Stimulated activated naive B cell treated with anti-CD40 and anti-IgM and Interleukin-4, amounts not matched to agents 10 μg/mL and 1 μg/mL and 100 μg/mL, for 72 hours (primary cell): ENCODE measurements around the gene MAP3K1.
"Not testable (repeated sequence)": the region's sequence is repeated elsewhere in the genome, so short reads cannot be mapped to it uniquely, and the experiment has no call there.

Experiments
- ATAC-seq, 2 donors: fragments of 150-1000 bp; cut with Tn5 transposase; replicated peaks; 2 replicates each; pipeline ENCODE4 v1.10.0; 2021; ENCODE audit warnings: moderate library complexity in 1 of 2
- DNase-seq: peaks from one replicate; pipeline ENCODE4 v3.0.0; 2021
- H3K27ac Mint-ChIP-seq: one replicate; pipeline ENCODE4 v1.8.0; 2022; ENCODE audit warnings: mild to moderate bottlenecking, mixed read lengths
- H3K27me3 Mint-ChIP-seq, 2 donors: one replicate each; pipeline ENCODE4 v1.8.0; 2022; ENCODE audit warnings: mixed read lengths in 2 of 2
- H3K36me3 Mint-ChIP-seq, 2 donors: one replicate each; pipeline ENCODE4 v1.8.0; 2022; ENCODE audit warnings: mixed read lengths in 2 of 2, mild to moderate bottlenecking in 1 of 2
- H3K4me1 Mint-ChIP-seq, 2 donors: one replicate each; pipeline ENCODE4 v1.8.0; 2022; ENCODE audit warnings: mixed read lengths in 2 of 2, mild to moderate bottlenecking in 1 of 2
- H3K4me3 Mint-ChIP-seq, 2 donors: one replicate each; pipeline ENCODE4 v1.8.0; 2022; ENCODE audit warnings: mild to moderate bottlenecking in 2 of 2, mixed read lengths in 2 of 2, moderate library complexity in 1 of 2
- H3K9me3 Mint-ChIP-seq, 2 donors: one replicate each; pipeline ENCODE4 v1.8.0; 2022; ENCODE audit warnings: mixed read lengths in 2 of 2, mild to moderate bottlenecking in 1 of 2

Gene MAP3K1

GRCh38 chr5:56814963-56815657 is at the start of gene MAP3K1:
MAP3K1 (plus strand) TSS chr5:56815549; CDS start chr5:56815574, 25 bp downstream.
- peaks cover 0 to 4% of the 10 kb centered on the region in 2 donors for H3K36me3 Mint-ChIP-seq
- peaks cover 26 to 51% of the 10 kb centered on the region in 2 donors for H3K4me1 Mint-ChIP-seq
- peak within 1 kb of the TSS; percentile 88 to 96 for H3K4me3 Mint-ChIP-seq
- ATAC-seq (peak; percentile 52 to 62), DNase-seq (peak; percentile 75)
- no peaks in the 10 kb centered on the region for H3K9me3 Mint-ChIP-seq
- H3K27me3 Mint-ChIP-seq = no peaks in the 10 kb centered on the region
- H3K27ac Mint-ChIP-seq = peak within 1 kb of the TSS; percentile 96

DNA sequence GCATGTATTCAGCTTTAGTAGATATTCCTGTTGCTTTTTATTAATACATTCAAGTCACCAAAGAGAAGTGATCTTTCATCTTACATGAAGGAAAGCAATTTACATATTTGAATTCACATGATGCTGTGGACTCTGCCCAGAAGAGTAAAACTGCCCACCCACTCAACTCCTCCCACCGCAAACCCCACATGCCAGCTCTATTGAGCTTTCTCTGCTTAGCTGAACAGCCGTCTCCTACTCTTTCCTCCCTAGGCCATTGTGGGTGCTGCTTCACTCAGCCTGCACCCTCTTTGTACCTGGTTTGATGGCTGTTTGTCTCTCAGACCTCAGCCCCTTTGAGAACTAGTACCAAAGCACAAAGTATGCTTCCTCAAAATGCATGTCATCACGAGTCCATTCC is 48.4 kb upstream of the MAP3K1 start:
- Mint-ChIP-seq H3K36me3 (no peaks in the 10 kb centered on the region), H3K4me1 (peaks cover 38 to 66% of the 10 kb centered on the region in 2 donors), H3K4me3 (no peak overlapping the region), H3K27ac (no peak overlapping the region), H3K27me3 (no peaks in the 10 kb centered on the region), H3K9me3 (no peaks in the 10 kb centered on the region)
- DNase-seq (peak; percentile 27), ATAC-seq (peak; percentile 30 to 58)

DNA sequence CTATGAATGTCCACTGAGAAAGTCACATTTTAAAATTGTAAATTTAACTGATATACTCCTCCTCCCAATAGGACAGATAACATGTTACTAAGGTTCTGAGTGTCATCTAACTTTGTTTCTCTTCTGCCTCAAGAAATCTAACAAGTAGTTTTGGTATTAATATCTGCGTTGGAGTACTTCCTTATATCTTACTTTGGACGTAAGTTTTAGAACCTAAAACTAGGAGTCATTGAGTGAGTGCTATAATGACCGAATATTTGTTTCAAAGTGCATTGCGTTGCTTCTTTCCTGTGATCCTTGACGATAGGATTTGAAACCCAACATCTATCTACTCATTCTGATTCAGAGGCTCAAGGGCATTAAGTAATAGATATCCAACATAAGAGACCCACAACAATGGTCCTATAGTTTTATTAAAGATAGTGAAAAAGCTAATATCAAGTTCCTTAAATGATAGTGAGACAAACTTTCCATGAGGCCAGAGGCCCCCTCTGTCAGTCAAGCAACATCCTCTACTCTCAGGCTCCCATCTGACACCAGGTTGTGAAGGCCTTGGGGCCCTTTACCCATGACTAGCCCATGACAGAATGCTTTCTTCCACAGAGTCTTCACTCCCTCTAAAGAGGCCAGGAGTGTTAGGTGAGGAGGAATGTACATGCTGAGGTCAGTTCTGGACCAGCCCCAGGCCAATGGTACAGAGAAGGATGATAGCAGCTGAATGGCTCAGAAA is 45.3 kb upstream of the MAP3K1 start:
- DNase-seq = no peak
- peak; percentile 71 to 74 for ATAC-seq
- peaks cover 37 to 55% of the 10 kb centered on the region in 2 donors for H3K4me1 Mint-ChIP-seq
- no peaks in the 10 kb centered on the region for H3K9me3 Mint-ChIP-seq
- no peak overlapping the region for H3K4me3 Mint-ChIP-seq
- peak overlapping the region; percentile 81 for H3K27ac Mint-ChIP-seq
- H3K27me3 Mint-ChIP-seq = no peaks in the 10 kb centered on the region
- no peaks in the 10 kb centered on the region for H3K36me3 Mint-ChIP-seq

DNA sequence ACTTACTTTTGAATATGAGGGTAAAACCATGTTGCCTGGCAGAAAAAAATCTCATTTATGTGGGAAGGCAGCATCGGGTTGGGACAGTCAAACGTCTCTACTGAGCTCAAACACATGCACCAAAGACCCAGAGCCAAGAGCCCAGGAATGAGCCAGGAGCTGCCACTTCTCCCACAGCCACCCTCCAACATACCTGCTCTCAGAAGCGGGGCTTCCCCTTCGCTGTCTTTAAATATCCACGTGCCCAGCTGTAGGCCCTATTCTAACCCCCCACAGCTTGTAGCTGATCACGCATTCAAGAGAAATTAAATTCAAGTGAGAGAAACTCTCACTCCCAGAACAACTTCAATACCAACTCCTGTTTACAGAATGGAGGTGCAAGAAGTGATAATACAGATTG is 42.6 kb upstream of the MAP3K1 start:
- Mint-ChIP-seq H3K27me3 (no peaks in the 10 kb centered on the region), H3K9me3 (peaks cover 0 to 3% of the 10 kb centered on the region in 2 donors), H3K27ac (no peak overlapping the region), H3K4me1 (peaks cover 24 to 38% of the 10 kb centered on the region in 2 donors), H3K36me3 (no peaks in the 10 kb centered on the region), H3K4me3 (no peak overlapping the region)
- no peak for DNase-seq
- ATAC-seq = peak in 1 of 2 donors; percentile 41

DNA sequence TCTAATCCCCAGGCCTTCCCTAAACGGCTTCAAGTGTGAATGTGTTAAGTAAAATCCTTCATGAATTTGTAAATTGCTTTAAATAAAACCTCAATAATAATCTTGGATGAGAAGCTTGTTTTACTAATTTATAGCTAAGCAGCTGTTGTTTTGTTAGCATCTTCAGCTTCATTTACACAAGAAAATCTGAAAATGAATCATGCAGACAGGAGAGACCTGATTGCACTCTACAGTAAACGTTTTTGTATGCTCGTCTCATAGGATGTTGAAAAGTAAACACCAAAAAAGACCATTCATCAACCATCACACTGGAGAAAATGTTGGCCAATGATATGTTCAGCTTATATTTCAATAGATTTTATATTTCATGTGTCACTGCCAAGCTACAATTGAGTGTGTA is 40.4 kb upstream of the MAP3K1 start:
- ATAC-seq = no peak
- Mint-ChIP-seq H3K27me3 (no peaks in the 10 kb centered on the region), H3K9me3 (peaks cover 4 to 9% of the 10 kb centered on the region in 2 donors), H3K4me3 (no peak overlapping the region), H3K27ac (no peak overlapping the region), H3K4me1 (peaks cover 22 to 32% of the 10 kb centered on the region in 2 donors), H3K36me3 (peaks cover 0 to 6% of the 10 kb centered on the region in 2 donors)
- DNase-seq = no peak

DNA sequence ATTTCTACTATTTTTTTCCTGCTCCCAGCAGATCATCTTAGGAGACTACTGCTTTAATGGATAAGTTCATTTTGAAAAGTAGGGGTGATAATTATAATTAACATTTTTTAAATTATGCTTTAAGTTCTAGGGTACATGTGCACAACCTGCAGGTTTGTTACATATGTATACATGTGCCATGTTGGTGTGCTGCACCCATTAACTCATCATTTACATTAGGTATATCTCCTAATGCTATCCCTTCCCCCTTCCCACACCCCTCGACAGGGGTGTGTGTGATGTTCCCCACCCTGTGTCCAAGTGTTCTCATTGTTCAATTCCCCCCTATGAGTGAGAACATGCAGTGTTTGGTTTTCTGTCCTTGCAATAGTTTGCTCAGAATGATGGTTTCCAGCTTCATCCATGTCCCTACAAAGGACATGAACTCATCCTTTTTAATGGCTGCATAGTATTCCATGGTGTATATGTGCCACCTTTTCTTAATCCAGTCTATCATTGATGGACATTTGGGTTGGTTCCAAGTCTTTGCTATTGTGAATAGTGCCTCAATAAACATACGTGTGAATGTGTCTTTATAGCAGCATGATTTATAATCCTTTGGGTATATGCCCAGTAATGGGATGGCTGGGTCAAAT is 39.0 kb upstream of the MAP3K1 start:
- not testable (repeated sequence) for H3K27ac Mint-ChIP-seq, H3K9me3 Mint-ChIP-seq, ATAC-seq, H3K27me3 Mint-ChIP-seq, DNase-seq, H3K4me3 Mint-ChIP-seq
- peaks cover 0 to 11% of the 10 kb centered on the region in 2 donors for H3K36me3 Mint-ChIP-seq
- H3K4me1 Mint-ChIP-seq = peaks cover 10 to 19% of the 10 kb centered on the region in 2 donors

GRCh38 chr5:56783261-56783660 is 32.1 kb upstream of the MAP3K1 start:
- H3K4me3 Mint-ChIP-seq = no peak overlapping the region
- no peak for DNase-seq
- no peak for ATAC-seq
- peaks cover 3 to 9% of the 10 kb centered on the region in 2 donors for H3K9me3 Mint-ChIP-seq
- H3K27me3 Mint-ChIP-seq = no peaks in the 10 kb centered on the region
- no peak overlapping the region for H3K27ac Mint-ChIP-seq
- peaks cover 0 to 2% of the 10 kb centered on the region in 2 donors for H3K4me1 Mint-ChIP-seq
- peaks cover 0 to 11% of the 10 kb centered on the region in 2 donors for H3K36me3 Mint-ChIP-seq

DNA sequence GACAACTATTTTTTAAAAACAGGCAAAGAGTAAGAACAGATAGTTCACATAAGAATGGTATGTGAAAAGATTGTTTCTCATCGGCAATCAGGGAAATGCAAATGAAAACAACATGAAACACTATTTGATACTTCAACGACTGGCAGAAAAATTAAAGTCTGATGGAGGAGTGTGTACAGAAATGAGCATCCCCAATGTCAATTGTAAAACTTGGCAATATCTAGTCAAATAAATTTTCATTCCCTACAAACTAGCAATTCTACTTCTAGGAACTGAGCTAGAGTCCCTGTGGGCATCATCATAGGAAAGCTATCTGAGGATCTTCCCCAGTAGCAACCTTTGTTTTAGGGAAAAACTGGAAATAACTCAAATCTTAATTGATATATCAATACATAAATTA is 29.0 kb upstream of the MAP3K1 start:
- no peaks in the 10 kb centered on the region for H3K36me3 Mint-ChIP-seq
- no peaks in the 10 kb centered on the region for H3K9me3 Mint-ChIP-seq
- H3K4me3 Mint-ChIP-seq = no peak overlapping the region
- no peak overlapping the region for H3K27ac Mint-ChIP-seq
- no peaks in the 10 kb centered on the region for H3K27me3 Mint-ChIP-seq
- ATAC-seq (no peak), DNase-seq (no peak)
- H3K4me1 Mint-ChIP-seq = peaks cover 0 to 2% of the 10 kb centered on the region in 2 donors

DNA sequence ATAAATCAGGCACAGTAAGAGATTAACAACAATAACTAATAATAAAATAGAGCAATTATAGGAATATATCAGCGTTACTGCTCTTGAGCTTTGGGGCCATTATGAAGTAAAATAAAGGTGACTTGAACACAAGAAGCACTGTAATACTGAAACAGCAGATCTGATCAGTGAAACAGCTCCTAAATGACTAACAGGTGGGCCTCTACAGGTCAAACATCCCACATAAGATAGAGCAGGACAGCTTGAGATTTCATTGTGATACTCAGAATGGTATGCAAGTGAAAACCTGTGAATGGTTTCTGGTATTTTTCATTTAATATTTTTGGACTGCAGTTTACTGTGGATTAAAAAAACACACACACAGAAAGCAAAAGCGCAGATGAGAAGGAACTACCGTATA is 24.0 kb upstream of the MAP3K1 start:
- DNase-seq (no peak), ATAC-seq (peak; percentile 58 to 82)
- no peak overlapping the region for H3K4me3 Mint-ChIP-seq
- H3K27ac Mint-ChIP-seq = no peak overlapping the region
- H3K4me1 Mint-ChIP-seq = peaks cover 0 to 3% of the 10 kb centered on the region in 2 donors
- H3K9me3 Mint-ChIP-seq = peaks cover 1 to 3% of the 10 kb centered on the region in 2 donors
- no peaks in the 10 kb centered on the region for H3K36me3 Mint-ChIP-seq
- H3K27me3 Mint-ChIP-seq = no peaks in the 10 kb centered on the region

GRCh38 chr5:56798521-56798920 is 16.8 kb upstream of the MAP3K1 start:
- DNase-seq (no peak), ATAC-seq (no peak)
- H3K36me3 Mint-ChIP-seq = no peaks in the 10 kb centered on the region
- H3K27me3 Mint-ChIP-seq = no peaks in the 10 kb centered on the region
- H3K4me3 Mint-ChIP-seq = no peak overlapping the region
- no peak overlapping the region for H3K27ac Mint-ChIP-seq
- H3K9me3 Mint-ChIP-seq = peaks cover 1 to 3% of the 10 kb centered on the region in 2 donors
- H3K4me1 Mint-ChIP-seq = peaks cover 1 to 3% of the 10 kb centered on the region in 2 donors

DNA sequence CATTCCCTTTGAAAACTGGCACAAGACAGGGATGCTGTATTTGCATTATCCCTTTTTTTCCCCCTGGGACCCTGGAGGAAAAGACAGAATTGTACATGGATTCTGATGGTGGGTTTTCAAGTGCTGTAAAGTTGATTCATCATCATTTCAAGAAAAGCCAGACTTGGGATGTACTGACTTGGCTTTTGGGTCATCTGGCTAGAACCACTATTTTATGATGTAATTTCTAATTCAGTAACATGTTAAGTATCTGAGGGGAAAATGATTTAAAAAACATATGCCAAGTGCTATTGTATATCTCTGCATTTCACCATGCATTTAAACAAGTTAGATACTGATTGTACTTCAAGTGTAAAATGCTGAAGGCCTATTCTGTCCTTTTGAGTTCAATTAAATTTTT is 15.2 kb upstream of the MAP3K1 start:
- Mint-ChIP-seq H3K9me3 (no peaks in the 10 kb centered on the region), H3K4me1 (peaks cover 3 to 10% of the 10 kb centered on the region in 2 donors), H3K27ac (no peak overlapping the region), H3K27me3 (no peaks in the 10 kb centered on the region), H3K4me3 (no peak overlapping the region), H3K36me3 (no peaks in the 10 kb centered on the region)
- ATAC-seq = no peak
- DNase-seq = no peak

DNA sequence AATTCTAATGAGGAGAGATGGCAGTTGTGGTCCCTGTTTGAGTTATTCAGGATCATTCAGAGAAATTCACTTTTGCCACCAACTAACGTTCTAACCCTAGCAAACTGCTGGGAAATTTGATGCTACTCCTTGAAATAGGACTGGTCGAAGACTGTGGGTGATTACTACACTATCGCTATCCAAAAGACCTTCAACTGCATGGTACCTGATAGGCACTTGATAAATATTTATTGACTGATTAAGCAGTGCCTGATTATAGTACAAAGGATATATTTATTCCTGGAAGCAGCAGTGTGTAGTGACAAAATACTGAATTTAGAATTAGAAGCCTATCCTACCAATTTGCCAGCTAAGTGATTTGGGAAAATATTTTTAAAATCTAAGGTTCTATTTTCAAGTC is 14.1 kb upstream of the MAP3K1 start:
- Mint-ChIP-seq H3K27ac (no peak overlapping the region), H3K4me1 (peaks cover 3 to 10% of the 10 kb centered on the region in 2 donors), H3K27me3 (no peaks in the 10 kb centered on the region), H3K4me3 (no peak overlapping the region), H3K9me3 (no peaks in the 10 kb centered on the region), H3K36me3 (no peaks in the 10 kb centered on the region)
- DNase-seq (no peak), ATAC-seq (no peak)

- Mint-ChIP-seq H3K36me3 (no peaks in the 10 kb centered on the region), H3K4me1 (peaks cover 4 to 12% of the 10 kb centered on the region in 2 donors), H3K27me3 (no peaks in the 10 kb centered on the region), H3K4me3 (no peak overlapping the region), H3K9me3 (no peaks in the 10 kb centered on the region), H3K27ac (no peak overlapping the region)
- ATAC-seq (no peak), DNase-seq (no peak)
These were observed 13.1 kb upstream of the MAP3K1 start for GRCh38 chr5:56802205-56802604.

GRCh38 chr5:56803025-56803424 is 12.3 kb upstream of the MAP3K1 start:
- H3K27ac Mint-ChIP-seq = no peak overlapping the region
- DNase-seq = no peak
- peaks cover 12 to 20% of the 10 kb centered on the region in 2 donors for H3K4me1 Mint-ChIP-seq
- no peaks in the 10 kb centered on the region for H3K9me3 Mint-ChIP-seq
- no peak overlapping the region for H3K4me3 Mint-ChIP-seq
- no peaks in the 10 kb centered on the region for H3K36me3 Mint-ChIP-seq
- no peak for ATAC-seq
- H3K27me3 Mint-ChIP-seq = no peaks in the 10 kb centered on the region
